ENCODE measurements around the gene PARP6.

PARP6 gene

GRCh38 chr15:72306211-72306785, 33.9 kb upstream of the PARP6 start:
- Histone ChIP-seq H3K27ac (ENCODE audit: low read depth, low read length) (no peak overlapping the region), H3K79me2 (ENCODE audit: control insufficient read depth, low read length) (no peaks in the 10 kb centered on the region), H3F3A (ENCODE audit: control insufficient read depth, insufficient read depth) (no peaks in the 10 kb centered on the region), H3K4me1 (ENCODE audit: control insufficient read depth, low read length) (no peaks in the 10 kb centered on the region), H3K36me3 (ENCODE audit: control insufficient read depth, low read length) (no peaks in the 10 kb centered on the region), H4K20me1 (ENCODE audit: control insufficient read depth, insufficient read depth, low read depth, low read length) (no peaks in the 10 kb centered on the region), H3K4me2 (ENCODE audit: low read length) (no peak overlapping the region), H3K27me3 (ENCODE audit: control insufficient read depth, low read length) (0 out of 2 replicates have a peak, but pooled peaks cover 2% of the 10 kb centered on the region), H3K4me3 (ENCODE audit: low read length) (no peak overlapping the region), H3K9me2 (replicated peaks; ENCODE audit: control insufficient read depth, low read length) (no peaks in the 10 kb centered on the region), H3K9me3 (ENCODE audit: control insufficient read depth, insufficient read depth, low read length) (no peaks in the 10 kb centered on the region)
- TF ChIP-seq CTCF (IDR thresholded peaks at IDR 0.05; ENCODE audit: low read depth, low read length, poor library complexity, severe bottlenecking) = no peak
- no peak for TF ChIP-seq EZH2phosphoT487 (IDR thresholded peaks at IDR 0.05; ENCODE audit: borderline replicate concordance, low read length)

- H3K4me1 ChIP-seq (ENCODE audit: control insufficient read depth, low read length) = no peaks in the 10 kb centered on the region
- no peaks in the 10 kb centered on the region for H3K9me2 ChIP-seq (replicated peaks; ENCODE audit: control insufficient read depth, low read length)
Measured at GRCh38 chr15:72304596-72304995, 32.2 kb upstream of the PARP6 start.

GRCh38 chr15:72302955-72303354, 30.6 kb upstream of the PARP6 start:
- H3K4me2 ChIP-seq (ENCODE audit: low read length) = no peak overlapping the region
- H3K27me3 ChIP-seq (ENCODE audit: control insufficient read depth, low read length) = 0 out of 2 replicates have a peak, but pooled peaks cover 2% of the 10 kb centered on the region
- H3K4me3 ChIP-seq (ENCODE audit: low read length) = no peak overlapping the region
- H3K9me3 ChIP-seq (ENCODE audit: control insufficient read depth, insufficient read depth, low read length) = no peaks in the 10 kb centered on the region
- no peaks in the 10 kb centered on the region for H3K36me3 ChIP-seq (ENCODE audit: control insufficient read depth, low read length)
- H3K79me2 ChIP-seq (ENCODE audit: control insufficient read depth, low read length) = no peaks in the 10 kb centered on the region
- H3K27ac ChIP-seq (ENCODE audit: low read depth, low read length) = no peak overlapping the region
- no peaks in the 10 kb centered on the region for H3F3A ChIP-seq (ENCODE audit: control insufficient read depth, insufficient read depth)
- H3K9me2 ChIP-seq (replicated peaks; ENCODE audit: control insufficient read depth, low read length) = no peaks in the 10 kb centered on the region
- H4K20me1 ChIP-seq (ENCODE audit: control insufficient read depth, insufficient read depth, low read depth, low read length) = no peaks in the 10 kb centered on the region
- H3K4me1 ChIP-seq (ENCODE audit: control insufficient read depth, low read length) = no peaks in the 10 kb centered on the region
- TF ChIP-seq CTCF (IDR thresholded peaks at IDR 0.05; ENCODE audit: low read depth, low read length, poor library complexity, severe bottlenecking) (no peak), EZH2phosphoT487 (IDR thresholded peaks at IDR 0.05; ENCODE audit: borderline replicate concordance, low read length) (no peak)

More at GRCh38 chr15:72304596-72304995, 32.2 kb upstream of the PARP6 start:
- Histone ChIP-seq H3K79me2 (ENCODE audit: control insufficient read depth, low read length) (no peaks in the 10 kb centered on the region), H3F3A (ENCODE audit: control insufficient read depth, insufficient read depth) (no peaks in the 10 kb centered on the region), H3K4me3 (ENCODE audit: low read length) (no peak overlapping the region), H3K36me3 (ENCODE audit: control insufficient read depth, low read length) (no peaks in the 10 kb centered on the region), H4K20me1 (ENCODE audit: control insufficient read depth, insufficient read depth, low read depth, low read length) (no peaks in the 10 kb centered on the region), H3K27ac (ENCODE audit: low read depth, low read length) (no peak overlapping the region), H3K9me3 (ENCODE audit: control insufficient read depth, insufficient read depth, low read length) (no peaks in the 10 kb centered on the region), H3K4me2 (ENCODE audit: low read length) (no peak overlapping the region), H3K27me3 (ENCODE audit: control insufficient read depth, low read length) (0 out of 2 replicates have a peak, but pooled peaks cover 2% of the 10 kb centered on the region)
- TF ChIP-seq EZH2phosphoT487 (IDR thresholded peaks at IDR 0.05; ENCODE audit: borderline replicate concordance, low read length) = no peak
- no peak for TF ChIP-seq CTCF (IDR thresholded peaks at IDR 0.05; ENCODE audit: low read depth, low read length, poor library complexity, severe bottlenecking)
